ENCODE results near the gene ATF1.

- TF ChIP-seq GATA2 (IDR thresholded peaks at IDR 0.05; ENCODE audit: low read depth, low read length) (no peak), GATA3 (IDR thresholded peaks at IDR 0.05; ENCODE audit: low read depth, low read length) (no peak)
These were observed 24.3 kb upstream of the ATF1 start for GRCh38 chr12:50739611-50740010.
